Effector memory CD4-positive, alpha-beta T cell (primary cell): ENCODE data around the gene SLC25A5.

Experiments
- DNase-seq, 3 donors: peaks; one replicate each; pipeline ENCODE4 v3.0.0-alpha.2; 2020
- H3K27ac ChIP-seq: 2 replicates; pipeline ENCODE4 v1.7.0; 2013; ENCODE audit warnings: mild to moderate bottlenecking, low read length, moderate library complexity; ENCODE audit not compliant: insufficient read depth, poor library complexity, severe bottlenecking
- H3K27me3 ChIP-seq: replicated peaks from 2 replicates; pipeline ENCODE4 v1.7.0; 2013; ENCODE audit warnings: mild to moderate bottlenecking, low read length; ENCODE audit not compliant: insufficient read depth, control insufficient read depth, poor library complexity, severe bottlenecking
- H3K36me3 ChIP-seq: 2 replicates; pipeline ENCODE4 v1.7.0; 2013; ENCODE audit warnings: mild to moderate bottlenecking, low read length, moderate library complexity; ENCODE audit not compliant: control insufficient read depth, insufficient read depth
- H3K4me1 ChIP-seq: 2 replicates; pipeline ENCODE4 v1.7.0; 2013; ENCODE audit warnings: low read length, mild to moderate bottlenecking; ENCODE audit not compliant: control insufficient read depth, insufficient read depth, poor library complexity, severe bottlenecking
- H3K4me3 ChIP-seq: 2 replicates; pipeline ENCODE4 v1.7.0; 2013; ENCODE audit warnings: low read length, low read depth, mild to moderate bottlenecking; ENCODE audit not compliant: insufficient read depth, poor library complexity, severe bottlenecking
- H3K9me3 ChIP-seq: 2 replicates; pipeline ENCODE4 v1.7.0; 2013; ENCODE audit warnings: mild to moderate bottlenecking, low read length, moderate library complexity; ENCODE audit not compliant: control insufficient read depth

The SLC25A5 gene

DNA sequence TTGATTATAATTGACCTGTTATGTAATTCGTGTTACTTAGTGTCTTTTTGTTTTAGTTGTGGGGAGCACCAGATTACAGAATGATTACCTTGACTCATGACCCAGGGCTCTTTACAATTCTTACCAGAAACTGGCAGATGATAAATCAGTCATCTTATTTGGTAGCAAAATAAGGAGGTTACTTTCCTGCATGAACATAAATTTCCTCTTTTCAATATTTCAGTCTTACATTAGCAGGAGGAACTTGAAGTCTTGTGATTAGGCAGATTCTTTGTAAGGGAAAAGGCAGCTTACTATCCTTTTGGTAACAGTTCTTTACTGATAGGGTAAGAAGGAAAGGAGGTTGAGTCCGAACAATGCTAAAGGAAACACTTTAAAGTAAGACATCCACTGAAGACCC is 26.0 kb upstream of the SLC25A5 start:
- Histone ChIP-seq H3K9me3 (no peaks in the 10 kb centered on the region), H3K4me3 (no peak overlapping the region), H3K4me1 (no peaks in the 10 kb centered on the region), H3K36me3 (no peaks in the 10 kb centered on the region), H3K27ac (no peak overlapping the region), H3K27me3 (no peaks in the 10 kb centered on the region)
- no peak for DNase-seq

DNA sequence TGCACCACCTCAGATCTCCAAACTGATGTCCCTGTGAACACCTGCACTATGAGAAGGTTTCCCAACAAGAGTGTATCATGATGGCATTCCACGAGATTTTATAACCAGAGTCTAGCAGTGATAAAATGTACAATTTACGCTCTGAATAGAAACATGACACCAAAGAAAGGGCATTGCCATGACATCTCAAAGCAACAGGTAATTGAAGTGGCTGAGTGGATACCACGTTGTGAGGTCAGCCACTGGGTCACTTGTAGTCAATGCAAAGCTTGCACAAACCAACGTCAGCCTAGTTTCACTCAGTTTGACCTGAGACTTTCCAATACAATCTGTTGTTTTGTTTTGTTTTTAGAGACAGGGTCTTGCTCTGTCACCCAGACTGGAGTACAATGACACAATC is 15.0 kb upstream of the SLC25A5 start:
- no peaks in the 10 kb centered on the region for H3K9me3 ChIP-seq
- no peak overlapping the region for H3K27ac ChIP-seq
- H3K27me3 ChIP-seq = no peaks in the 10 kb centered on the region
- H3K4me3 ChIP-seq = no peak overlapping the region
- no peaks in the 10 kb centered on the region for H3K36me3 ChIP-seq
- DNase-seq = no peak
- no peaks in the 10 kb centered on the region for H3K4me1 ChIP-seq

DNA sequence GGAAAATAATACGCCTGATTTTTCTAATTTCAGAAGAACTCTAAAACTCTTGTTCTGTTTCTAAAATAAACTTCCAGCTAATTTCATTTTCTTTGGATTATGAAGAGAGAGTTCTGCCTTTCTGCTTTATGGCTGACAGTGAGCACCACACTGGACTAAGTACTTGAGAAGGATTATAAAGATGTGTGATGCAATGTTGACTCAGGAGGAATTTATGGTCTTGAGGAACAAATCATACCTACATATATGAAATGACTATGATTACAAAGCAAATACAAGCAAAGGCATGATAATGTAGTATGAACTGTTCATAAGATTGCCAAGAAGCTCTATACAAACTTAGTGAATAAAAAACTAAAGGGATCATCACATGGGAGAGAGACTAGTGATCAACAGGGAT is 13.0 kb upstream of the SLC25A5 start:
- Histone ChIP-seq H3K4me1 (no peaks in the 10 kb centered on the region), H3K9me3 (no peaks in the 10 kb centered on the region), H3K27ac (no peak overlapping the region), H3K4me3 (no peak overlapping the region), H3K36me3 (no peaks in the 10 kb centered on the region), H3K27me3 (no peaks in the 10 kb centered on the region)
- DNase-seq = no peak

- Histone ChIP-seq H3K4me1 (no peaks in the 10 kb centered on the region), H3K27me3 (no peaks in the 10 kb centered on the region), H3K4me3 (no peak overlapping the region), H3K9me3 (no peaks in the 10 kb centered on the region), H3K27ac (no peak overlapping the region), H3K36me3 (no peaks in the 10 kb centered on the region)
- no peak for DNase-seq
These were observed 9.1 kb upstream of the SLC25A5 start for GRCh38 chrX:119459181-119459580.

DNA sequence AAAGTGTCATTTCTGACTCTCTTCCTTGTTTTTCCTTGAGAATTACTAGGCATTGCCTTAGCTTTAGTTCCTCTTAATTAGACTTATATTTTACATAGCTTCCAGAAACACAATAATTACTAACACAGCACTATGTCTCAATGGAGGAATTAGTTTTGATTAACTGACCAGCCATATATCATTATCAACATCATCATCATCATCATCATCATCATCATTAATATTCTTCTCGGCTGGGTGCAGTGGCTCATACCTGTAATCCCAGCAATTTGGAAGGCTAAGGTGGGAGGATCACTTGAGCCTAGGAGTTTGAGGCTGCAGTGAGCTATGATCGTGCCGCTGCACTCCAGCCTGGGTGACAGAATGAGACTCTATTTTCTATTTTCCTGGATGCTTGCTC is 2.7 kb upstream of the SLC25A5 start:
- H3K4me1 ChIP-seq = peaks cover 9% of the 10 kb centered on the region
- H3K36me3 ChIP-seq = peaks cover 8% of the 10 kb centered on the region
- H3K27ac ChIP-seq = no peak overlapping the region
- no peak for DNase-seq
- no peak overlapping the region for H3K4me3 ChIP-seq
- H3K27me3 ChIP-seq = no peaks in the 10 kb centered on the region
- H3K9me3 ChIP-seq = no peaks in the 10 kb centered on the region

GRCh38 chrX:119466970-119467369 is 1.3 kb upstream of the SLC25A5 start:
- no peak overlapping the region for H3K4me3 ChIP-seq
- H3K9me3 ChIP-seq = no peaks in the 10 kb centered on the region
- no peak overlapping the region for H3K27ac ChIP-seq
- peaks cover 9% of the 10 kb centered on the region for H3K4me1 ChIP-seq
- DNase-seq = no peak
- no peaks in the 10 kb centered on the region for H3K27me3 ChIP-seq
- H3K36me3 ChIP-seq = peaks cover 11% of the 10 kb centered on the region

GRCh38 chrX:119467433-119467832 is 811 bp upstream of the SLC25A5 start:
- Histone ChIP-seq H3K36me3 (peaks cover 11% of the 10 kb centered on the region), H3K9me3 (no peaks in the 10 kb centered on the region), H3K27me3 (no peaks in the 10 kb centered on the region), H3K4me1 (peaks cover 9% of the 10 kb centered on the region), H3K27ac (peak overlapping the region; percentile 46), H3K4me3 (no peak overlapping the region)
- no peak for DNase-seq

GRCh38 chrX:119468551-119469312 is 488 bp downstream of the SLC25A5 start:
- Histone ChIP-seq H3K9me3 (no peaks in the 10 kb centered on the region), H3K4me1 (peaks cover 9% of the 10 kb centered on the region), H3K36me3 (peaks cover 11% of the 10 kb centered on the region), H3K27me3 (no peaks in the 10 kb centered on the region), H3K4me3 (peak overlapping the region; percentile 92), H3K27ac (peak overlapping the region; percentile 90)
- peak; percentile 73 to 81 (median 79) for DNase-seq

DNA sequence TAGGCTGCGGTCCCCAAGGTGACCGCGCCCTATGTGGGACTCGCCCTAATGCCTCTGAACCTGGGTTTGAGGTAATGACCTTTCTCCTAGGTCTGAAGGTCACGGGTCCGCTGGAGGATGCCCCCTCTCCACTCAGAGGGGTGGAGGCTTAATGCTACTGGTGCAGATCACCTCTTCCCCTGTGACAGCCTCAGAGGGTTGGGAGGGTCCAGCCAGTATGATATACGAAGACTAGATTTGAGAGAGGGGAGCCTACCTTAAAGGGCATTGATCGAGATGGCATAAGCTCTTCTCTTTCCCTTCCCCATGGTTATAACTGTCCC is 1.0 kb downstream of the SLC25A5 start:
- Histone ChIP-seq H3K36me3 (peaks cover 11% of the 10 kb centered on the region), H3K4me1 (peaks cover 9% of the 10 kb centered on the region), H3K9me3 (no peaks in the 10 kb centered on the region), H3K4me3 (peak overlapping the region; percentile 45), H3K27me3 (no peaks in the 10 kb centered on the region), H3K27ac (peak overlapping the region; percentile 90)
- no peak for DNase-seq

DNA sequence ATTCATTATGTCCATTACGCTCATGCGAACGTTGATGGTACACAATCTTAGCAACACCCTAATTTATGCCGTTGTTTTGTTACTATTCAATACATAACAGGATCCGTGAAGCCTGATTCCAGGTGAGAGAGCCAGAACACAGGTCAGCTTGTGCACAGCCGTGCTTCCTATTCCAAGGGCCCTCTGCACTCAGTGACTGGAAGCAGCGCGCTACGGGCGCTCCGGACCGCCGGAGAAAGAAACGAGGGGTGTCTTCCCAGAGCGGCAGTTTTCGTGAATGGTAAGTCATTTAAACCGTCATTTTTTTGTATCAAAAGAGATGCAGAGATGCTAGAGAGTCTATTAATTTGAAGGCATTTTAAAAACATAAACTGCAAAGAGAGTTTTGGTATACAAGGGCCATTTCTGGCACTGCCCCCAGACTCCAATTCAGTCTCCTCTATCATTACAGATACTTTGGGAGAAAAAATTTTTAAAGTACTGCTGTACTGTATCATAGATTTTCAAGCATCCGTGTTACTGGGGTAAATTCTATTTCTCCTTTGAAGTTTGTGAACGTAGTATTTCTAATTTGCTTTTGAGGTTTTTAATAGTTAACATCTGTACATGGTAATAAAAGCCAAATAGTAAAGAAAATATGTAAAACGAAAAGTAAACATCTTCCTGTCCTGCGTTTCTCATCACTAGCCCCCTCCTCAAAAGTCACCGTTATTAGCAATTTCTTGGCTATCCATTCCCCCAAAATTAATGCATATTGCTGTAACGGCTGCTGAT is 6.6 kb downstream of the SLC25A5 start:
- Histone ChIP-seq H3K4me1 (no peaks in the 10 kb centered on the region), H3K27ac (no peak overlapping the region), H3K9me3 (no peaks in the 10 kb centered on the region)

More for the DNA sequence above, 6.6 kb downstream of the SLC25A5 start:
- H3K36me3 ChIP-seq = peaks cover 11% of the 10 kb centered on the region
- DNase-seq = no peak
- no peaks in the 10 kb centered on the region for H3K27me3 ChIP-seq
- no peak overlapping the region for H3K4me3 ChIP-seq
